ENCODE measurements around the gene CASP8AP2.
"Not testable (repeated sequence)": the region's sequence is repeated elsewhere in the genome, so short reads cannot be mapped to it uniquely, and the experiment has no call there.

The CASP8AP2 gene

GRCh38 chr6:89888871-89889270 lies 59.2 kb downstream of the CASP8AP2 start:
- no peak for DNase-seq

GRCh38 chr6:89890845-89891528 lies 61.3 kb downstream of the CASP8AP2 start:
- DNase-seq = not testable (repeated sequence)

- not testable (repeated sequence) for DNase-seq
Measured at GRCh38 chr6:89892577-89892976, 62.9 kb downstream of the CASP8AP2 start.

- no peak for DNase-seq
Measured at GRCh38 chr6:89894169-89894568, 64.5 kb downstream of the CASP8AP2 start, which contains the start of gene GJA10. Gene GJA10 (plus strand): TSS chr6:89894469. CDS start chr6:89894469, 0 bp downstream.

GRCh38 chr6:89895276-89895874 lies 65.7 kb downstream of the CASP8AP2 start:
- DNase-seq = no peak

GRCh38 chr6:89910001-89910901 lies 80.6 kb downstream of the CASP8AP2 start:
- DNase-seq = not testable (repeated sequence)

GRCh38 chr6:89910902-89911240 lies 81.2 kb downstream of the CASP8AP2 start:
- DNase-seq = no peak

GRCh38 chr6:89916136-89916920 lies 86.6 kb downstream of the CASP8AP2 start:
- no peak for DNase-seq

GRCh38 chr6:89917216-89917615 lies 87.5 kb downstream of the CASP8AP2 start:
- DNase-seq = no peak

GRCh38 chr6:89917801-89918366 lies 88.2 kb downstream of the CASP8AP2 start:
- no peak for DNase-seq
